Gastroesophageal sphincter (tissue), 4 donors: ENCODE data around the gene SCARF1. TPM values are rescaled to one million over a fixed set of nuclear protein-coding genes. Genes with fewer than 3 reads are reported as not detected.

ENCODE experiments used
- ATAC-seq: fragments of 150-250 bp; one replicate; pipeline ENCODE4 v1.9.1; 2016; ENCODE audit warnings: mild to moderate bottlenecking, moderate library complexity
- H3K27ac ChIP-seq, 4 donors: fragments of 200-600 bp; sonication (generic) in 3 of 4; 1 replicate in 3 of 4; 2 replicates in 1 of 4; pipeline ENCODE4 v1.5.1; 2016 to 2019
- H3K27me3 ChIP-seq: fragments of 200-600 bp; sonication (generic); one replicate; pipeline ENCODE4 v1.5.1; 2019
- H3K36me3 ChIP-seq, 2 donors: fragments of 200-600 bp; sonication (generic); one replicate each; pipeline ENCODE4 v1.5.1; 2019; ENCODE audit warnings: control low read depth in 1 of 2
- H3K4me1 ChIP-seq, 3 donors: fragments of 200-600 bp; sonication (generic); 1 replicate in 2 of 3; 2 replicates in 1 of 3; pipeline ENCODE4 v1.5.1; 2016 to 2019; ENCODE audit warnings: control low read depth in 2 of 3
- H3K4me3 ChIP-seq, 2 donors: fragments of 200-600 bp; sonication (generic); one replicate each; pipeline ENCODE4 v1.5.1; 2019; ENCODE audit warnings: mild to moderate bottlenecking in 1 of 2, moderate library complexity in 1 of 2
- H3K9me3 ChIP-seq, 3 donors: fragments of 200-600 bp; sonication (generic); one replicate each; pipeline ENCODE4 v1.5.1; 2017 to 2019; ENCODE audit warnings: control low read depth in 2 of 3
- EP300 ChIP-seq: sonication (generic); formaldehyde crosslinking; IDR thresholded peaks from one replicate; pipeline ENCODE4 v1.6.1; 2017; ENCODE audit warnings: antibody characterized with exemption, mild to moderate bottlenecking
- POLR2A ChIP-seq, 2 donors: fragments of 450-650 bp; IDR thresholded peaks; one replicate each; pipeline ENCODE4 v1.6.1; 2017; ENCODE audit warnings: antibody characterized with exemption in 2 of 2, mild to moderate bottlenecking in 2 of 2, moderate library complexity in 1 of 2
- POLR2AphosphoS5 ChIP-seq: sonication (generic); formaldehyde crosslinking; IDR thresholded peaks from one replicate; pipeline ENCODE4 v1.6.1; 2017; ENCODE audit warnings: antibody characterized with exemption
- WGBS, 2 donors: methylation state at CpG; one replicate each; pipeline ENCODE4 v1.1.5; 2018; ENCODE audit warnings: low coverage in 1 of 2; 5-methylcytosine and 5-hydroxymethylcytosine counted together
- small RNA-seq, 4 donors: library from RNA; depleted of rRNA; stranded (forward); fragments of <200 nt; gene quantifications; one replicate each; pipeline ENCODE3, GENCODE V24; 2016
- total RNA-seq, 4 donors: library from RNA; depleted of rRNA; stranded (reverse); fragments of >200 nt; gene quantifications; one replicate each; pipeline ENCODE4 v1.1.0, GENCODE V29; 2016
- TF ChIP-seq, protein P1 (sequence below), 4 experiments: fragments of 200-600 bp in 2 of 4; fragments of 450-650 bp in 2 of 4; sonication (generic) in 1 of 4; IDR thresholded peaks; one replicate each; pipeline ENCODE4 v1.5.1; 2017 to 2019; ENCODE audit warnings: antibody characterized with exemption in 4 of 4, mild to moderate bottlenecking in 2 of 4, moderate library complexity in 2 of 4

The SCARF1 gene
- total RNA-seq, 4 donors from 2014 or later = 8.9 to 16.8 (median 12.7) TPM

DNA sequence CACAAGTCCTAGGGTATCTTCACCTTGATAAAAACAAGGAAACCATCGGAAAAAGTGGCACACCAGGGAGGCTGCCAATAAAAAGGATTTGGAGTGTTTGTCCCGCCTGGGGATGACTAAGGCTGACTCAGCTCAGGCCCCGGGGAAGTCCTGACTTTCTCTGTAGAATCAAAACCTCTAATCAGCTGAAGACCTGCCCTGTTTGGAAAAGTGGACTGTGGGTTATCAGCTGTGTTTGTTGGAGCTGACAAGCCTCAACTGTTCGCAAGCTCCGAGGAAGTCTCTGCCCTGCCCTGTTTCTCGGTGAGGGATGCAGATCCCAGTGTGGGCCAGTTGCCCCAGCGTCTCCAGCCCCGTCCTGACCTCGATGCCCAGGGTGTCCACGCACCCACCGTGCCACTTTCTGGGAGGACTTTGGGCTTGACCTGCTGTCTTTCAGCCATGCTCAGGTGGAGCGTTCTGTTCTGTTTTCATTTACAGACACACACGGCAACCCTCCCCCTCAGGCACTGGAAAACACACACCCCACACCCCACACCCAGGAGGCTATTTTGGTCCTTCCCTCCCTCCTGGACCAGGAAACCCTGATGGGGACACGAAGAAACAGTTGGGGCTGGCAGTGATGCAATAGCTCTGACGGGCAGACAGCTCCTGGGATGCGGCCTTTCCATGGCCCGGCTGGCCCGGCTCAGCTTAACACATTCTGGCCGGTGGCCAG is 55.3 kb downstream of the SCARF1 start:
- peak overlapping the region; percentile 19 to 61 (median 54) for H3K27ac ChIP-seq
- peaks cover 0 to 41% of the 10 kb centered on the region in 2 donors for H3K36me3 ChIP-seq
- H3K4me1 ChIP-seq = peaks cover 0 to 19% (median 11%) of the 10 kb centered on the region in 3 donors
- WGBS, 2 donors = 19 to 83% methylated on average over 3 to 11 of the region's 19 CpGs
- ATAC-seq = peak; percentile 73
- no peaks in the 10 kb centered on the region for H3K9me3 ChIP-seq
- H3K27me3 ChIP-seq = no peaks in the 10 kb centered on the region
- TF ChIP-seq POLR2A (IDR thresholded peaks at IDR 0.05) = no peak
- peak; percentile 85 for TF ChIP-seq POLR2AphosphoS5
- H3K4me3 ChIP-seq = no peak overlapping the region

DNA sequence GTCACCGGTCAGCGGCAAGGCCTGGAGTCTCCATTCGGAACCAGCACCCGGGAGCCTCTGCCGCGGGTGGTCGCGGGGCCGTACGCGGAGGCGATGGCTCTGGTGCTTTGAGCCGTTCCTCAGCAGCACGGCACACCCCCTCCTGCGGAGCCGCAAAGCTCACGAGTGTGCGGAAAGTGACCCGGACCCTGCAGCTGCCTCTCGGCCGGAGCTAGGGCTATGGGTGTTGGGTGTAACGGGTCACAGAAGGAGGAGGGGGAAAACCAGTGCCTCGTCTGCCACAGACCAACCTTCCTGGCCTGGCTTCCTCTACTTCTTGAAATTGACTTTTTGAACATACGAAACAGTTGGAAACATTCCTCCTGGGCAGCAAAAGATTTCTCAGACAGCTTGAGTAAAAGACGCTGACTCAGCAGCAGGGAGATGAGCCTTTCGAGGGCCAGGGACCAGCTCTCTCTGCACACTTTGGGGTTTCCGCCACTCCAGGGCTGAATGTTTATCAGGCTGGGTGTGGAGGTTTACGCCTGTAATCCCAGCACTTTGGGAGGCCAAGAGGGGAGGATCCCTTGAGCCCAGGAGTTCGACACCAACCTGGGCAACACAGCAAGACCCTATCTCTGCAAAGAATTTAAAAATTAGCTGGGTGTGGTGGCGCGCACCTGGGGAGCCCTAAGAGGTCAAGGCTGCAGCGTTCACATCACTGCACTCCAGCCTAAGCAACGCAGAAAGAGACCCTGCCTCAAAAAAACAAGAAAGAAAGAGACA is 56.5 kb downstream of the SCARF1 start:
- Histone ChIP-seq H3K4me3 (no peak overlapping the region), H3K36me3 (peaks cover 0 to 49% of the 10 kb centered on the region in 2 donors), H3K27ac (peak overlapping the region in 2 of 4 donors; percentile 53 to 61), H3K9me3 (no peaks in the 10 kb centered on the region), H3K4me1 (peaks cover 0 to 19% (median 11%) of the 10 kb centered on the region in 3 donors), H3K27me3 (no peaks in the 10 kb centered on the region)
- 89% methylated on average over 17 of the region's 33 CpGs; no CpG with 5 or more reads in 1 of the 2 donors for WGBS, 2 donors
- TF ChIP-seq POLR2A (IDR thresholded peaks at IDR 0.05) (no peak), POLR2AphosphoS5 (no peak), EP300 (no peak)
- TF ChIP-seq, protein P1, sequence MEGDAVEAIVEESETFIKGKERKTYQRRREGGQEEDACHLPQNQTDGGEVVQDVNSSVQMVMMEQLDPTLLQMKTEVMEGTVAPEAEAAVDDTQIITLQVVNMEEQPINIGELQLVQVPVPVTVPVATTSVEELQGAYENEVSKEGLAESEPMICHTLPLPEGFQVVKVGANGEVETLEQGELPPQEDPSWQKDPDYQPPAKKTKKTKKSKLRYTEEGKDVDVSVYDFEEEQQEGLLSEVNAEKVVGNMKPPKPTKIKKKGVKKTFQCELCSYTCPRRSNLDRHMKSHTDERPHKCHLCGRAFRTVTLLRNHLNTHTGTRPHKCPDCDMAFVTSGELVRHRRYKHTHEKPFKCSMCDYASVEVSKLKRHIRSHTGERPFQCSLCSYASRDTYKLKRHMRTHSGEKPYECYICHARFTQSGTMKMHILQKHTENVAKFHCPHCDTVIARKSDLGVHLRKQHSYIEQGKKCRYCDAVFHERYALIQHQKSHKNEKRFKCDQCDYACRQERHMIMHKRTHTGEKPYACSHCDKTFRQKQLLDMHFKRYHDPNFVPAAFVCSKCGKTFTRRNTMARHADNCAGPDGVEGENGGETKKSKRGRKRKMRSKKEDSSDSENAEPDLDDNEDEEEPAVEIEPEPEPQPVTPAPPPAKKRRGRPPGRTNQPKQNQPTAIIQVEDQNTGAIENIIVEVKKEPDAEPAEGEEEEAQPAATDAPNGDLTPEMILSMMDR (IDR thresholded peaks at IDR 0.05) = no peak
- ATAC-seq = no peak

GRCh38 chr17:1584167-1584566 is 61.4 kb downstream of the SCARF1 start:
- TF ChIP-seq, protein P1 (IDR thresholded peaks at IDR 0.05) = no peak
- TF ChIP-seq EP300 (no peak), POLR2A (IDR thresholded peaks at IDR 0.05) (no peak), POLR2AphosphoS5 (no peak)
- no peak overlapping the region for H3K27ac ChIP-seq
- H3K9me3 ChIP-seq = no peaks in the 10 kb centered on the region
- H3K27me3 ChIP-seq = no peaks in the 10 kb centered on the region
- WGBS, 2 donors = 74 to 95% methylated on average over 4 to 8 of the region's 14 CpGs
- no peak overlapping the region for H3K4me3 ChIP-seq
- ATAC-seq = no peak
- no peaks in the 10 kb centered on the region for H3K4me1 ChIP-seq
- peaks cover 0 to 43% of the 10 kb centered on the region in 2 donors for H3K36me3 ChIP-seq

Small RNAs within 50 kb of the gene (small RNA-seq; reads per million reads assigned to genes)
- 0 reads per million in 4 donors for gene RN7SL105P

Other genes starting within 250 kb of the SCARF1 start
- gene YWHAE, start 245.5 kb downstream of the SCARF1 start, total RNA-seq = 100 to 1,000 TPM; 359 to 456 (median 398) TPM
- 10 to 100 TPM; 72.7 to 98.4 (median 77.2) TPM for gene CRK, start 189.5 kb downstream of the SCARF1 start, total RNA-seq
- gene MYO1C, start 153.0 kb downstream of the SCARF1 start, total RNA-seq = 100 to 1,000 TPM; 215 to 461 (median 287) TPM
- 10 to 100 TPM; 59.6 to 76.0 (median 73.1) TPM for gene INPP5K, start 129.1 kb downstream of the SCARF1 start, total RNA-seq
- 10 to 100 TPM; 40.8 to 61.1 (median 45.5) TPM for gene PITPNA, start 82.9 kb downstream of the SCARF1 start, total RNA-seq
- gene SLC43A2, start 16.9 kb downstream of the SCARF1 start, total RNA-seq = 10 to 100 TPM in 3 of 4 donors, 1 to 10 TPM in 1; 6.4 to 16.8 (median 10.4) TPM
- gene RILP, start 4.1 kb upstream of the SCARF1 start, total RNA-seq = 10 to 100 TPM; 17.4 to 33.4 (median 22.2) TPM
- 100 to 1,000 TPM; 111 to 195 (median 161) TPM for gene PRPF8, start 39.1 kb upstream of the SCARF1 start, total RNA-seq
- 1 to 10 TPM; 4.2 to 5.1 (median 4.8) TPM for gene TLCD2, start 64.6 kb upstream of the SCARF1 start, total RNA-seq
- 10 to 100 TPM; 21.8 to 44.1 (median 32.2) TPM for gene WDR81, start 79.0 kb upstream of the SCARF1 start, total RNA-seq
- gene SERPINF2, start 97.1 kb upstream of the SCARF1 start, total RNA-seq = 1 to 10 TPM; 2.0 to 7.6 (median 5.1) TPM
- 100 to 1,000 TPM; 136 to 634 (median 302) TPM for gene SERPINF1, start 116.3 kb upstream of the SCARF1 start, total RNA-seq
- gene SMYD4, start 184.2 kb upstream of the SCARF1 start, total RNA-seq = 10 to 100 TPM in 2 of 4 donors, 1 to 10 TPM in 2; 8.1 to 14.0 (median 11.0) TPM
- gene RPA1, start 184.3 kb upstream of the SCARF1 start, total RNA-seq = 10 to 100 TPM; 22.0 to 33.0 (median 25.2) TPM